ENCODE measurements around the gene OGFOD2.

OGFOD2 gene

GRCh38 chr12:122994140-122994675 lies 19.2 kb downstream of the OGFOD2 start:
- no peak for TF ChIP-seq CTCF (IDR thresholded peaks at IDR 0.05; ENCODE audit: insufficient read depth, low read length, poor library complexity, severe bottlenecking)
- H3K36me3 ChIP-seq (ENCODE audit: control insufficient read depth, insufficient read depth, low read length), result no peaks in the 10 kb centered on the region
- H3K27me3 ChIP-seq (replicated peaks; ENCODE audit: control insufficient read depth, insufficient read depth, low read length), result no peaks in the 10 kb centered on the region; the same call in 1 of the 2 replicates
- no peak for DNase-seq (ENCODE audit: extremely low read depth, insufficient read length)
- no peak overlapping the region for H3K4me3 ChIP-seq (replicated peaks; ENCODE audit: low read depth, low read length)

GRCh38 chr12:122994781-122995502 lies 19.9 kb downstream of the OGFOD2 start:
- Histone ChIP-seq H3K36me3 (ENCODE audit: control insufficient read depth, insufficient read depth, low read length) (no peaks in the 10 kb centered on the region), H3K27me3 (replicated peaks; ENCODE audit: control insufficient read depth, insufficient read depth, low read length) (no peaks in the 10 kb centered on the region; the same call in 1 of the 2 replicates), H3K4me3 (replicated peaks; ENCODE audit: low read depth, low read length) (no peak overlapping the region)
- no peak for DNase-seq (ENCODE audit: extremely low read depth, insufficient read length)
- TF ChIP-seq CTCF (IDR thresholded peaks at IDR 0.05; ENCODE audit: insufficient read depth, low read length, poor library complexity, severe bottlenecking), result no peak

GRCh38 chr12:122995503-122996187 lies 20.6 kb downstream of the OGFOD2 start:
- no peaks in the 10 kb centered on the region; the same call in 1 of the 2 replicates for H3K27me3 ChIP-seq (replicated peaks; ENCODE audit: control insufficient read depth, insufficient read depth, low read length)

GRCh38 chr12:122996188-122996601 lies 21.2 kb downstream of the OGFOD2 start:
- TF ChIP-seq CTCF (IDR thresholded peaks at IDR 0.05; ENCODE audit: insufficient read depth, low read length, poor library complexity, severe bottlenecking), result no peak
- no peaks in the 10 kb centered on the region; the same call in 1 of the 2 replicates for H3K27me3 ChIP-seq (replicated peaks; ENCODE audit: control insufficient read depth, insufficient read depth, low read length)

More at GRCh38 chr12:122995503-122996187, 20.6 kb downstream of the OGFOD2 start:
- no peak for DNase-seq (ENCODE audit: extremely low read depth, insufficient read length)
- Histone ChIP-seq H3K36me3 (ENCODE audit: control insufficient read depth, insufficient read depth, low read length) (no peaks in the 10 kb centered on the region), H3K4me3 (replicated peaks; ENCODE audit: low read depth, low read length) (no peak overlapping the region)
- TF ChIP-seq CTCF (IDR thresholded peaks at IDR 0.05; ENCODE audit: insufficient read depth, low read length, poor library complexity, severe bottlenecking), result no peak

GRCh38 chr12:122996621-122997342 lies 21.7 kb downstream of the OGFOD2 start:
- H3K36me3 ChIP-seq (ENCODE audit: control insufficient read depth, insufficient read depth, low read length), result no peaks in the 10 kb centered on the region
- H3K27me3 ChIP-seq (replicated peaks; ENCODE audit: control insufficient read depth, insufficient read depth, low read length), result no peaks in the 10 kb centered on the region; the same call in 1 of the 2 replicates
- TF ChIP-seq CTCF (IDR thresholded peaks at IDR 0.05; ENCODE audit: insufficient read depth, low read length, poor library complexity, severe bottlenecking), result no peak
- no peak for DNase-seq (ENCODE audit: extremely low read depth, insufficient read length)
- H3K4me3 ChIP-seq (replicated peaks; ENCODE audit: low read depth, low read length), result no peak overlapping the region

More at GRCh38 chr12:122996188-122996601, 21.2 kb downstream of the OGFOD2 start:
- Histone ChIP-seq H3K36me3 (ENCODE audit: control insufficient read depth, insufficient read depth, low read length) (no peaks in the 10 kb centered on the region), H3K4me3 (replicated peaks; ENCODE audit: low read depth, low read length) (no peak overlapping the region)
- no peak for DNase-seq (ENCODE audit: extremely low read depth, insufficient read length)

Measured in GM06990 (cell line).